SK-N-MC (cell line): Measurements from ENCODE around the gene EXOG.

Source experiments
- DNase-seq: peaks from one replicate; pipeline ENCODE4 v3.0.0-alpha.2; 2011; ENCODE audit warnings: low read depth, low spot score
- H3K27ac ChIP-seq: fragments of 200-600 bp; sonication (generic); 2 replicates; pipeline ENCODE4 v1.5.1; 2016; ENCODE audit warnings: mixed run types
- H3K36me3 ChIP-seq: fragments of 200-600 bp; sonication (generic); 2 replicates; pipeline ENCODE4 v1.6.1; 2017; ENCODE audit warnings: antibody characterized with exemption, low read length, mixed read lengths; ENCODE audit not compliant: insufficient read depth
- H3K4me3 ChIP-seq: fragments of 200-600 bp; sonication (generic); 2 replicates; pipeline ENCODE4 v1.5.1; 2016
- H3K9ac ChIP-seq: fragments of 200-600 bp; sonication (generic); 2 replicates; pipeline ENCODE4 v1.8.0; 2017; ENCODE audit warnings: mixed run types, mixed read lengths; ENCODE audit not compliant: insufficient read length
- H3K9me3 ChIP-seq: fragments of 200-600 bp; sonication (generic); 2 replicates; pipeline ENCODE4 v1.6.1; 2017; ENCODE audit warnings: low read depth, mild to moderate bottlenecking, antibody characterized with exemption, low read length, moderate library complexity, mixed read lengths
- EZH2 ChIP-seq: fragments of 200-600 bp; sonication (generic); IDR thresholded peaks from one replicate; pipeline ENCODE4 v1.6.1; 2017; ENCODE audit warnings: antibody characterized with exemption
- FOXP2 ChIP-seq: optimal IDR thresholded peaks from 2 replicates; pipeline ENCODE3; 2011; ENCODE audit warnings: mild to moderate bottlenecking, moderate library complexity; ENCODE audit not compliant: insufficient read depth; ENCODE audit errors: extremely low read length, control extremely low read depth
- POLR2AphosphoS5 ChIP-seq: IDR thresholded peaks from 2 replicates; pipeline ENCODE4 v1.6.1; 2012; ENCODE audit warnings: mild to moderate bottlenecking, low read depth, low read length, borderline replicate concordance

The EXOG gene

DNA sequence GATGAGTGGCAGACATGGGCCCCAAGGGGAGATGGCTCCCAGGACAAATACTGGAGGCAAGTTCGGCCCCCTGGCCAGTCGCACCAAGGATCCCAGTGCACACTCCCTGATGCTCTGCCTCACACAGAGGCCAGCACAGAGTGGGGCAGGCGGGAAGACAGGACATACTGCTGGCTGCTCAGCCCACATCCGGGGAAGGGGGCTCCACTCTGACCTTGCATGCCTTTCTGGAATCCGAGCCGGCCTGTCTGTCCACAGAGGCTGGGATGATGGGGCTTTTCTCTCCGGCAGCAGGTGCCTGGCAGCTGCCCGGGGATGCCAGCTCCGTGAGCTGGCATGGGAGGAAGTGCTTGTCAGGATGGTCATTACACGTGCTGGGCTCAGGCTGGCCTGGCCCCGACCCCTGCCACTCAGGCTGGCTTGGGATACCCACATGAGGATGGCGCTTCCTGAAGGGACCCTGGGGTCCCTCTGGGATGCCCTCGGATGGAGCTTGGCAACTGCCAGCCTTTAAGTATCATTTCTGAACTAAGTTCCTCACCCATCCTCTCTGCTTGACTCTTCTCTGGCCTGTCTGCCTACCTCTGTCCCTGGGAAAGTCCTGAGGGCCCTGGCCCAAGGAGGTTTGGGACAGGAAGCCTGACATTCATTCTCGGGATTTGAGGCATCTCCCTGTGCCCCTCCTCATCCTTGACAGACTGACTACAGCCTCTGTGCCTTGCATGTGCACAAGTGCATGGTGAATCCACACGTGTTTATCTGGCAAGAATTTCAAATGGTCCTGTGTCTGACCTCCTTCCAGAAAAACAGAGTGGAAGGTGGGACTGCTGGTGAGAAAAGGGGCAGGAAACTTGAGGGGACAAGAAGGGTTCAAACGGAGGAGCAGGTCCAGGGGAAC, 46.5 kb downstream of the EXOG start:
- TF ChIP-seq FOXP2, result no peak
- no peak for TF ChIP-seq EZH2
- no peak for TF ChIP-seq POLR2AphosphoS5
- no peaks in the 10 kb centered on the region for H3K9me3 ChIP-seq
- no peaks in the 10 kb centered on the region for H3K36me3 ChIP-seq
- H3K27ac ChIP-seq, result no peak overlapping the region
- H3K9ac ChIP-seq, result no peak overlapping the region
- no peak for DNase-seq
- no peak overlapping the region for H3K4me3 ChIP-seq

GRCh38 chr3:38543586-38543985, 47.4 kb downstream of the EXOG start:
- Histone ChIP-seq H3K27ac (no peak overlapping the region), H3K4me3 (no peak overlapping the region), H3K9ac (no peak overlapping the region), H3K36me3 (no peaks in the 10 kb centered on the region), H3K9me3 (no peaks in the 10 kb centered on the region)
- DNase-seq, result no peak
- TF ChIP-seq EZH2 (no peak), POLR2AphosphoS5 (no peak), FOXP2 (no peak)

- Histone ChIP-seq H3K36me3 (no peaks in the 10 kb centered on the region), H3K4me3 (no peak overlapping the region), H3K27ac (no peak overlapping the region), H3K9ac (no peak overlapping the region), H3K9me3 (no peaks in the 10 kb centered on the region)
- TF ChIP-seq EZH2 (no peak), FOXP2 (no peak), POLR2AphosphoS5 (no peak)
- DNase-seq, result no peak
Measured at GRCh38 chr3:38544926-38545325, 48.8 kb downstream of the EXOG start.

DNA sequence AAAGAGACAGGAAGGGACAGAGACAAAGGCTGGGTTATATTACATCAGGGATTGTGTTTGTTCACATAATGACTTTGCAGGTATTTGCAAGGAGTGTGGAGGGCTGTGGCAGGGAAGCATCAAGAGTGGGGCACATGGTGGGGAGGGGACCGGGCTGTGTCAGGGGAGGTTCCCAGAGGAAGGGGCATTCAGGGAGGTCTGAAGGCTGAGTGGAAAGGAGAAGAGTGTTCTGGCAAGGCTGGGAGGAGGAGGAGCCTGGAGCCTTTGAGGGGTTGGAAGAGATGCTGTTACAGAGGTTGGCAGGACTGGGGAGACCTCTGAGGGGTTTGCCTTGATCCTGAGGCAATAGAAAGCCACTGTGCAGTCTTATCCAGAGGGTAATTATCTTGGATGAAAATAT, 49.4 kb downstream of the EXOG start:
- Histone ChIP-seq H3K9ac (no peak overlapping the region), H3K27ac (no peak overlapping the region), H3K9me3 (no peaks in the 10 kb centered on the region), H3K36me3 (no peaks in the 10 kb centered on the region), H3K4me3 (no peak overlapping the region)
- DNase-seq, result no peak
- TF ChIP-seq EZH2, result no peak
- TF ChIP-seq POLR2AphosphoS5, result no peak
- no peak for TF ChIP-seq FOXP2

- H3K4me3 ChIP-seq, result no peak overlapping the region
- H3K36me3 ChIP-seq, result no peaks in the 10 kb centered on the region
- no peaks in the 10 kb centered on the region for H3K9me3 ChIP-seq
- TF ChIP-seq POLR2AphosphoS5, result no peak
- no peak for TF ChIP-seq FOXP2
- no peak for TF ChIP-seq EZH2
- DNase-seq, result no peak
- no peak overlapping the region for H3K9ac ChIP-seq
- no peak overlapping the region for H3K27ac ChIP-seq
Measured at GRCh38 chr3:38545983-38546382, 49.8 kb downstream of the EXOG start.

DNA sequence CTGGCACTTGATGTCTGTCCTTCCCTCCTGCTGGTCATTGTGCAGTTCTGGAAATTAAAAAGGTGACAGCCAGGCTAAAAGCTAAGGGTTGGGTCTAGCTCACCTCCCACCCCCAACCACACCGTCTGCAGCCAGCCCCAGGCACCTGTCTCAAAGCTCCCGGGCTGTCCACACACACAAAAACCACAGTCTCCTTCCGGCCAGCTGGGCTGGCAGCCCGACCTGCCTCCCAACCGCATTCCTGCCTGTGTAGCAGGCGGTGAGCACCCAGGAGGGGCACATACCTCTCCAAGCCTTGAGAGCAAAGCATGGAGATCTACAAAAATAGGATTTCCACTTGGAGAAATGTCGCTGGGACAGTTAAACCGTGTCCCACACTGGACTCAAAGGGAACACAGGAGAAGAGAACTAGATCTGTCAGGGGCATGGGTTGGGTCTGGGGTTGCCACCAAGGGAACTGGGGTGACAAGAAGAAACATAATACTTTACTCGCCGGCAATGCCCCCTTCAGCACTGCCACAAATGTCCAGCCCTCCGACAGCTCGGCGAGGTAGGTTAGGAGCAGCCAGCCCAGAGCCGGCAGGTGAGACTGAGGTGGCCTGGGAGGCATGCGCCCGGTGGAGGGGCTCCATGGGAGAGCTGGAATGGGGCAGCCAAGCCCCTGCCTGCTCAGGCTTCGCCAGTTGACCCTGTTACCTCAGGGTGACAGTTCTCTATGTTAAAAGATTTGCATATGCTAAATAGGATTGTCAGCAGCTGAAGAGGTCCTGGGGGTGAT, 52.2 kb downstream of the EXOG start:
- no peak for DNase-seq
- TF ChIP-seq POLR2AphosphoS5, result no peak
- TF ChIP-seq FOXP2, result no peak
- no peak for TF ChIP-seq EZH2
- Histone ChIP-seq H3K27ac (no peak overlapping the region), H3K9ac (no peak overlapping the region), H3K9me3 (no peaks in the 10 kb centered on the region), H3K4me3 (no peak overlapping the region), H3K36me3 (no peaks in the 10 kb centered on the region)

- DNase-seq, result no peak
- Histone ChIP-seq H3K4me3 (no peak overlapping the region), H3K9ac (no peak overlapping the region), H3K36me3 (no peaks in the 10 kb centered on the region), H3K9me3 (no peaks in the 10 kb centered on the region), H3K27ac (no peak overlapping the region)
- TF ChIP-seq FOXP2 (no peak), POLR2AphosphoS5 (no peak), EZH2 (no peak)
Measured at GRCh38 chr3:38549082-38549481, 52.9 kb downstream of the EXOG start.

- no peak overlapping the region for H3K27ac ChIP-seq
- H3K4me3 ChIP-seq, result no peak overlapping the region
- no peaks in the 10 kb centered on the region for H3K36me3 ChIP-seq
- H3K9ac ChIP-seq, result no peak overlapping the region
- no peak for DNase-seq
- no peaks in the 10 kb centered on the region for H3K9me3 ChIP-seq
- TF ChIP-seq POLR2AphosphoS5, result no peak
- no peak for TF ChIP-seq EZH2
- no peak for TF ChIP-seq FOXP2
Measured at GRCh38 chr3:38549486-38549885, 53.3 kb downstream of the EXOG start.
